GM20000 (cell line): ENCODE measurements around the gene HSPA1A.
"Not testable (repeated sequence)": the region's sequence is repeated elsewhere in the genome, so short reads cannot be mapped to it uniquely, and the experiment has no call there.

Experiments
- DNase-seq: peaks from one replicate; pipeline ENCODE4 v3.0.0; 2012; ENCODE audit warnings: low spot score
- CTCF ChIP-seq: IDR thresholded peaks from 2 replicates; pipeline ENCODE4 v1.5.1; 2012; ENCODE audit warnings: mild to moderate bottlenecking, control low read depth; ENCODE audit errors: extremely low read depth, missing control alignments

The HSPA1A gene

GRCh38 chr6:31794866-31795615, 20.3 kb upstream of the HSPA1A start:
- no peak for DNase-seq

GRCh38 chr6:31795616-31796298, 19.6 kb upstream of the HSPA1A start, which contains the start of gene VARS1:
Gene VARS1, minus strand, starts transcription at chr6:31795752. Its CDS starts 535 bp downstream, at chr6:31795217.
- peak; percentile 98 for DNase-seq

More at GRCh38 chr6:31794866-31795615, 20.3 kb upstream of the HSPA1A start:
- TF ChIP-seq CTCF, result no peak

DNA sequence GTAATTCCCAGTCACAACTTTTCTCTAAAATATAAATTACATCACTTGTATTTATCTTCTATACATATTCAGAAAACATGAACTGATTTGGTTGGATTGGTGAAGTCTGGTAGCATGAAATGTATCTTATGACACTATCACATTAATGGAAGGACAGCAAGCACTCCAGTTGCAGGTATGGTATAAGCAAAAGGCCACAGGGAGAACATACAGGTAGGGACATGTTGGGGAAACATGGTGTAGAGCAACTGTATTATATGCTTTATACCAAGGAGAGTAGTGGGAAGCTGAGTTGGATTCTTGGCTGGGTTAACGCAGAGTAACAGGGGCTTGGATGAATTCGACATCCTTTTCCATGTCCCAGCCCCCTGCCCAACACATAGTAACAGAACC, 18.4 kb upstream of the HSPA1A start:
- no peak for DNase-seq
- no peak for TF ChIP-seq CTCF

More at GRCh38 chr6:31795616-31796298, 19.6 kb upstream of the HSPA1A start, which contains the start of gene VARS1:
- peak; percentile 98 for TF ChIP-seq CTCF

DNA sequence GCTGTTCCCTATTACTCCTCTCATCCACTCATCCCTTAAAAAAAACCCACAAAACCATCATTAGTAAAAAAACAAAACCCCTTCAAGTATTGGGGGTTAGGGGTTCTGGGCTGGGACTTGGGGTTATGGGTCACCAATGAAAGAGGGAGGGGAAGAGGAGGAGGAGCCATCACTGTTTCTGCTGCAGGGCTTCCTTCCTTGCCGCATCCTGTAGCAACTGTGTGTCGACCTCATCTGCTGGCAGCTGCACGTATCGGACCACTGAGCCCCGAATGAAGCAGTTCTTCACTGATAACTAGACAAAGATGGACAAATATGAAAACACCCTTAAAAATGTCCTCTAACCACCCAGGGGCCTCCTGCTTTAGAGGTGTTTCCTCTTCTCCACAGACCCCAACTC, 17.8 kb upstream of the HSPA1A start:
- peak; percentile 38 for DNase-seq
- TF ChIP-seq CTCF, result no peak

GRCh38 chr6:31799781-31800180, 15.6 kb upstream of the HSPA1A start:
- no peak for DNase-seq
- TF ChIP-seq CTCF, result no peak

GRCh38 chr6:31801031-31801927, 14.1 kb upstream of the HSPA1A start:
- DNase-seq, result not testable (repeated sequence)

- TF ChIP-seq CTCF, result no peak
- no peak for DNase-seq
These were observed 9.3 kb upstream of the HSPA1A start for GRCh38 chr6:31805939-31806469.
